DMS53 treated with DMSO at 0.1 percent for 48 hours (cell line): ENCODE measurements around the gene PRR22.

ENCODE experiments used
- DNase-seq: peaks from one replicate; lab custom pipeline; 2025; ENCODE audit not compliant: unreplicated experiment; lab: John Stamatoyannopoulos, UW

PRR22 gene

DNA sequence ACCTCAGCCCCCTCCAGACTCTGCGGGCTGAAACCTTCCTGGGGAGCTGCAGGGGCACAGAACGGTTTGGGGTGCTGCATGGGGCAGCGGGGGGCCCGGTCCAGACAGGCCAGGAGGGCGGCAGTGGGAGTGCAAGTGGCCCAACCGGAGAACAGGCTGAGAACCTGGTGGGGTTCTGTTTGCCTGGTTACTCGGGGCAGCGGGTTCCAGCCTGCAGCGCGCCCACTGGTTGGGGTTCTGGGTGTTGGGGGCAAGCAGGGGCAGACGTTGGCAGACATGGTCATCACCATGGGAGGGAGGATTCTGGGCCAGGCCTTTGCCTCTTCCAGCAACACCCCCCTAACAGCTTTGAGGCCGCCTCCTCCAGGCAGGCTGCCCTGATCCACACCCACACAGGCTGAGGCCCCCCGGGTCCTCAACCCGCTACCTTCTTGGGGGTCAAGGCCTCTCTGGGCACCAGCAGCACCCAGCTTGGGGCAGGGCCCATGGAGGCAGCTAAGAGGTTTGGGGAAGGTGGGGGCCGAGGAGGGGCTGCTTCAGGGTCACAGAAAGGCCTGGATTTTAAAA, at the start of gene PRR22:
PRR22 (minus strand) TSS at position 166 of the 567 bp plus-strand sequence; CDS start at position 80, 86 bp downstream.
- no peak for DNase-seq

DNA sequence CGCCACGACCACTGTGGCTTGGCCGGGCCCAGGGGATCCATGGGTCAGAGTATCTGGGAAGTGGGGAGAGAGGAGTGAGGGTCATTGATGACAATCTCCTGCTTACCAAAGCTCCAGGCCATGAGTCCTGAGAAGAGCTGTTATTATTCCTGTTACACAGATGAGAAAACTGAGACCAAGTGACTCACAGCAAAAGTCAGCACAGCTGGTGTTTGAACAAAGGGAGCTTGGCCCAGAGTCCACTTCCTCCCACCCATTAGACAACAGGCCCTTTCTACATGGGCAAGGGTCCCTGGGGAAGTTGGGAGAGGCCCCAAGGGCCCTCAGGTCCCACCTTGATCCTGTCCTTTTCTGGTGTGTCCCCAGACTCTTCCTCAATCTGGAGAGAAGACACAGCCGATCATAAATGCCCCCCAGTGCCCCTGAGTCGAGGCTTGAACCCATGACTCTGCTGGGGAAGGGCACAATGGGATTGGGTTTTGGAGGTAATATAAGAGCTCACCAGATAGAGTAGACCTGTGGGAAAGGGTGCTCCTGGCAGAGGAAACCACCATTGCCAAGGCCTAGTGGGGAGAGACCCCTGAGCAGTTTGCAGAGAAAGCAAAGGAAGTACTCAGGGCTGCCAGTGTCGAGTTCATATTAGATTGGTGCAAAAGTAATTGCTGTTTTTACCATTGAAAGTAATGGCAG, 48.1 kb upstream of the PRR22 start:
- no peak for DNase-seq

DNA sequence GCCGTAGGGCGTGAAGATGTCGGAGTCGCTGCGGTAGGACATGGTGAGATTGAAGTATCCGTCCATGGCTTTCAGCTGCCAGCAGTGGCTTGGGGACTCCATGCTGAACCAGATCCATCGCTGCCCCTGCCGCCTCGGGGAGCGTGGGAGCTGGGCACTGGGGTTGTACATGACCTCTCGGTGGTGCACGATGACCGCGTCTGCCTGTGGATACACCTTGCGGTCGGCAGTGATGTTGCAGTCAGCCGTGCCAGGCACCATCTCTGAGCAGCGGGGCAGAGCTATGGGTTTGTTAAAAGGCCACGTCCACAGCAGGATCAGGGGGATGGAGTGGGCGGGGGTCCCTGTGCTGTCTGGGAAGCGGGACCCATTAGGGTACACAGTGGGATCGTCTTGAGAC, 47.5 kb upstream of the PRR22 start:
- DNase-seq: no peak

DNA sequence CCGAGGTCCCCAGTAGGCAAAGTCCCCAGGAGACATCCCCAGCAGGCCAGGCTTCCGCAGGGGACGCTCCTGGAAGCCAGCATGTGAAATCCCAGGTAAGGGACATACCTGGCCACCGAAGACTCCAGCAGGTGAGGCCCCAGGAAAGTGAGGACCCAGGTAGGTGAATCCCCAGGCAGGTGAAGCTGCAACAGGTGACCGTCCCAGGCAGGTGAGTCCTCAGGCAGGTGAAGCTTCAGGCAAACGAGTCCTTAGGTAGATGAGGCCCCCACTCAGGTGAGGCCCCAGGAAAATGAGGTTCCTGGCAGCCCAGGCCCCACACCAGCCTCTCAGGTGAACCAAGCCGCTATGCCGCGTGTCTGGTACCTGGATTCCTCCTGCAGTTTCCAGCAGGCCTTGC, 46.6 kb upstream of the PRR22 start:
- no peak for DNase-seq

DNA sequence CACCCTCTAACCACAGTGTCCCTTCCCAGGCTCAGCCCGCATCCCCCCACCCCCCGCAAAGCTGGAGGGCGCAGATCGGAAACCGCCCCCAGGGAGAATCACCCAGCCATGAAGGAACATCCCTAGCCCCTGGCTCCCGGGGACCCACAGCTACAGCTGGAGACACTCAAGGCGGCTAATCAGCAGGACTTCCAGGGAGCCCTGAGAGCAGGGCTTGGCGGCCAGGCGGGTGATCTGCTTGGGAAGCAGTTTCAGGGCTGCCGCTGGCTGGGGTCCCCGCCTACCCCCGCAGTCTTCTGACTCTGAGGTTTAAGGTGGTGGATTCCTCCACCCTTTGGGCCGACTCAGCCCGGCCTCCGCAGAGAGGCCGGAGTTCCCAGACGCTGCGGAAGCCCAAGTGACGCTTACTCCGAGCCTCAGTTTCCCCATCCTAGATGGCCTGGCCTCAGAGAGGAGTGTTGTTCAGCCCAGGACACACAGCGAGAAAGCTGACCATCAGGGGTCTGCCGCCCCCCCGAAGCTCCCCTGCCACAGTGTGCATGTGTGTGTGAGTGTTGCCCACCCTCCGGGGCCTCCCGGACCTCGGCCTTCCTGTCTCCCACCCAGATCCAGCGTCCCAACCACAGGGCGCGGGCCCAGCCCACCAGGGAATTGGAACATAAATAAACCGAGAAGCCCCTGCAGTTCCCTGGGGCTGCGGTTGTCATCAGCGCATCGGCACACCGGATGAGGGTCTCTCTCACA, 45.2 kb upstream of the PRR22 start:
- no peak for DNase-seq

DNA sequence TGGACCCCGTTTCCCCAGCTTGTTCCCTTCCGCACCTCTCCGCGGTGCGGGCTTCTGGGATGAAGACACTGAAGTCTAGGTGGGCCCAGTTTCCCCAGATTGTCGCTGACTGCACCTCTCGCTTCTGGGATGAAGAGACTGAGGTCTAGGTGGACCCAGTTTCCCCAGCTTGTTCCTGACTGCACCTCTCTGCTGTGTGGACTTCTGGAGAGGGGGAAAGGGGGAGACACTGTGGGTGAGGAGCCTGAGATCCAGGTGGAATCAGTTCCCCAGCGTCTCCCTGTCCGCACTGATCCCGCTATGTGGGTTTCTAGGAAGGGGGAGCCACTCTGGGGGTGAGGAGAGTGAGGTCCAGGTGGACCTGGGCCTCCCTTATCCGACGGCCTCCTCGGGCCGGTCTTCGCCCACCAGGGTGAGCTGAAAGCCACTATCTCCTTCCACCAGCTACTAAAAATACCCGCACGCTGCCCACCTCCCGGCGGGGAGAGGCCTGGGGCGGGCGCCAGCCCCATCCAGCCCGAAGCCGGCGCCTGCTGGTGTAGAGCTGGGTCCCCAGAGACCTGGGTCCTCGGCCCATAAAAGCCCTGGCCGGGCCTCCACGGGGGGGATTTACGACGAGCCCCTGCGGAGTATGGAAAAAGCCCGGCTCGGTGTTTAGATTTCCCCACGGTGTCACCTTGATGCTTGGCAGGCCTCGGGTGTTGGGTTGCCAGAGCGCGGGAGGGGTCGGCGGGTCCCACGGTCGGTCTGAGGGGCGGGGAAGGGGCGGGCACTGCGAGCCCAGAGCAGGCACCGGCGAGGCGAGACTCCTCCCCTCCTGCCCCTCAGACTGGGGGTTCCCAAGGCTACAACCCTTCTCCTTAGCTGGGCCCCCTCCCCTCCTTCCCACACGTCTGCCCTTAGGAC, 44.4 kb upstream of the PRR22 start:
- no peak for DNase-seq

DNA sequence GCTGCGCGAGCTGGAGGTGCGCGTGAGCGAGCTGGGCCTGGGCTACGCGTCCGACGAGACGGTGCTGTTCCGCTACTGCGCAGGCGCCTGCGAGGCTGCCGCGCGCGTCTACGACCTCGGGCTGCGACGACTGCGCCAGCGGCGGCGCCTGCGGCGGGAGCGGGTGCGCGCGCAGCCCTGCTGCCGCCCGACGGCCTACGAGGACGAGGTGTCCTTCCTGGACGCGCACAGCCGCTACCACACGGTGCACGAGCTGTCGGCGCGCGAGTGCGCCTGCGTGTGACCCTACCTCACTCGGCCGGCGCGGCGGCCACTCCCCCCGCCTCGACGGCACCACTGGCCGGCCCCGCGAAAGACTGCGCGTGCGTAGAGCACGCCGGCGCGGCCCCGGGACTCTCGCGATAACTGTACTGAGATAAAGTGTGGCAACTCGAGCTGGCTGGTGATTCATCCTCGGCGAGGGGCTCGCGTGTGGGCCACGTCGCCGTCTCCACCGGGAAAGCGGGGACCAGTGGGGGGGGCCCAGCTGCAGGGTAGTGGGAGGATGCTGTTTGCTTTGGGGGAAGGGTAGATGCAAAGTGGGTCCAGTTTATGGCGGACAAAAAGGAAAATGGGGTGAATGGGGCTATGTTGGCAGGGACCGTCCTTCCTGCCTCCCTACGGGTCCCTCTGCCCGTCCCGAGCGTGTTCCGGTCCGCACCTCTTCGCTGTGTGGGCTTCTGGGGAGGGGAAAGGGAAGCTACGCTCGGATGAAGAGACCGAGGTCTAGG, 43.5 kb upstream of the PRR22 start:
- peak; percentile 80 for DNase-seq

DNA sequence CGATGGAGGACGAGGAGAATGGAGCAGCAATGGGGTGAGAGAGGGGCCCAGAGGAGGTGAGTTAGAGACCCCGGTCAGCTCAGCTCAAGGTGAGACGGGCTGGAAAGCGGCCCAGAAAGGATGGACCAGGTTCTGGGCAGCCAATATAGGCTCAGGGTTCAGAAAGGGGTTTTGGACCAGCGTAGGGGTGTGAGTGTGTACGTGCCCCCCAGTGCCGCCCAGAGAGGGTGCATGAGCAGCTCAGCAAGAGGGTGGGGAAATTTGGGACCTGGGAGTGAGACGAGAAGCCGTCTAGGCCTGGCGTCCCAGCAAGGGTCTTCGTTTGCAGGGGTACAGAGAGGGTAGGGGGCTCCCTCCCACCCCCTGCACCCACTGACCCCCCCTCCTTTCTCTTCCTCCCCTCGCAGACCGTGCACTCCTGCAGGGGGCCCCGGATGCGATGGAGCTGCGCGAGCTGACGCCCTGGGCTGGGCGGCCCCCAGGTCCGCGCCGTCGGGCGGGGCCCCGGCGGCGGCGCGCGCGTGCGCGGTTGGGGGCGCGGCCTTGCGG, 42.9 kb upstream of the PRR22 start:
- DNase-seq: no peak

DNA sequence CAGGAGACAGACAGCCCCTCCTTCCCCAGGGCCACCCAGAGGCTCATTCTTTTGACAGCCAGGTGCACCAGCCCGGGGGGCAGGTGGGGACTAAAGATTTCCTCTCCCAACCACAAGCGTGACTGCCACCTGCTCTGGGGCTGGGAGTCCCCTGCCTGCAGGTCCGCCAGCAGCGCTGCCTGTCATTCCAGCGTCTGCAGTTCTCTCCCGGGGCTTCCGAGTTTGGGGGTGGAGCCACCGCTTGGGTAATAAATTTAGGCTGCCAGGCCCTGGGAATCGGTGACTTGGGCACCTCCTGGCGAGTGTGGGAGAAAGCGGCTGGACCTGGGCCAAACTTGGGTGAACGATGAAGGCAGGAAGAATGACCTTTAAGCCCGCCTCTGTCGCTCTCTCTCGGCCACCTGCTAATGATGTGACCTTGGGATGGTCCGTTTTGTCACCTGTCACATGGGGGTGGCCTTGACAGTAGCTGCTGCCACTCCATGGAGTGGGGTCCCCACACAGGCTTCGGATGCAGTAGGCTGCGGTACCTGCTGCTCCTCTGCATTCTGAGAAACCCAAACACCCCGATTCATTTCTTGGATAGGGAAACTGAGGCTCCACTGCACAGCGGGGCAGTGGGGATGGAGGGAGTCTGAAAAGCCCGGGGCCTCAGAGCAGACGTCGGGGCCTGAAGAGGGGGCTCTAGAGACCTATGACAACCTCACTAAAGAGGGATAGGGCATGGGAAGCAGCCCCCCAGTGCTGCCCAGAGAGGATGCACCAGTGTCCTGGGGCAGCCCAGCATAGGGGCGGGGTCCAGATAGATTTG, 42.2 kb upstream of the PRR22 start:
- peak; percentile 89 for DNase-seq

DNA sequence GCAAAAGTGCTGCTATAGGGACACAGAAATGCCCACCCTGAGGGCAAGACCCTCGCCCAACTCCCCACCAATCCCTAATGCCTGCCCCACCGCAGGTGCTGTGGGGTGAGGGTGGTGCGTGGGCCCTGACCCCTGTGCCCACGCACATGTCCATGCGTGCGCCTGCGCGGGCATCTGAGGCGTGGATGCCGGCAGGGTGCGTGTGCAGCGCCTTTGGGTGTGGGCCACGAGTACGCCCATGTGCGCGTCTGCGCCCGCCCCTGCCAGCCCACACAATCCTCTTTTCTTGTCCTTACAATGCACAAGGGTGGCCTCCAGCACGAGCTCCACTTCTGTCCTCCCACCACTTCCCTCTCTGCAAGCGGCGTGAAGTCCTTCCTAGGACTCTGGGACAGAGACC, 40.6 kb upstream of the PRR22 start:
- no peak for DNase-seq

DNA sequence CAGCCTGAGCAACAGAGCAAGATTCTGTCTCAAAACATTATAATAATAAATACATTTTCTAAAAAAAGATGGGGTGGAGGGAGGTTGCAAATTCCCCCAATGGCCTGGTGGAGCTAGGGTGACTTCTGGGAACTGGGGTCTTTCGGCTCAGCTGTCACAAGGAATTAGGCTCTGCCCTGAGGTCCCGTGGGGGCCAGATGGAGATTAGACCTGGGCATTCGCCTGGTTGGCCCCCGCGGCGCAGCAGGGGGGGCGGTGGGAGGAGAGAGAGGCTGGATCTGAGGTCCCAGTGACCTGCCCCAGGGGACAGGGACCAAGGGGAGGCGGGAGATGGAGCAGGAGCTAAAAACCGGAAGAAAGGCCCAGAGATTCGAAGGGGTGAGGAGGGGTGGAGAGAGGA, 40.2 kb upstream of the PRR22 start:
- no peak for DNase-seq

DNA sequence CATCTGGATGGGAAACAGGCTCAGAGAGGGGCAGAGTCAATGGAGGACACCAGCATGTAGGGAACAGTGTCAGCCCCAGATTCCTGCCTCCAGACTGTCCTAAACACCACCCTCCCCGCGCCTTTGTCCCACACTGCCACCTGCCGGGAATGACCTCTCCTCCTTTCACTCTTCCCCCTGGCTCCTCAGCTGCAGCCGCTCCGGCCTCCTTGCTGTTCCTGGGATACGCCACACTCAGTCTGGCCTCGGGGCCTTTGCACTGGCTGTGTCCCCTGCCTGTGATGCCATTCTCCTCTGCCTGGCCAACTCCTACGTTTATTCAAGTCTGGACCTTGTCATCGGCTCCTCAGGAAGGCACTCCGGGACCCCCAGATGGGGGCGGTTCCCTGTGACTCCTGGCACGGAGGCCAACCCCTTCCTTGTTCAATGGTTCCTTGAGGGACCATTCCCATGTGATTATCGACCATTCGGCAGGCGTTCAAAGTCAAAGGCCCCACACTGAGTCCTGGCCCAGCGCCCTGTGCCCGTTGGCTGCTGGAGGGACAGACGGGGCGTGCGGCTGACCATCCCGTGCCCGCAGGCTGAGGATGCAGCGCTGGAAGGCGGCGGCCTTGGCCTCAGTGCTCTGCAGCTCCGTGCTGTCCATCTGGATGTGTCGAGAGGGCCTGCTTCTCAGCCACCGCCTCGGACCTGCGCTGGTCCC, 39.2 kb upstream of the PRR22 start:
- no peak for DNase-seq

DNA sequence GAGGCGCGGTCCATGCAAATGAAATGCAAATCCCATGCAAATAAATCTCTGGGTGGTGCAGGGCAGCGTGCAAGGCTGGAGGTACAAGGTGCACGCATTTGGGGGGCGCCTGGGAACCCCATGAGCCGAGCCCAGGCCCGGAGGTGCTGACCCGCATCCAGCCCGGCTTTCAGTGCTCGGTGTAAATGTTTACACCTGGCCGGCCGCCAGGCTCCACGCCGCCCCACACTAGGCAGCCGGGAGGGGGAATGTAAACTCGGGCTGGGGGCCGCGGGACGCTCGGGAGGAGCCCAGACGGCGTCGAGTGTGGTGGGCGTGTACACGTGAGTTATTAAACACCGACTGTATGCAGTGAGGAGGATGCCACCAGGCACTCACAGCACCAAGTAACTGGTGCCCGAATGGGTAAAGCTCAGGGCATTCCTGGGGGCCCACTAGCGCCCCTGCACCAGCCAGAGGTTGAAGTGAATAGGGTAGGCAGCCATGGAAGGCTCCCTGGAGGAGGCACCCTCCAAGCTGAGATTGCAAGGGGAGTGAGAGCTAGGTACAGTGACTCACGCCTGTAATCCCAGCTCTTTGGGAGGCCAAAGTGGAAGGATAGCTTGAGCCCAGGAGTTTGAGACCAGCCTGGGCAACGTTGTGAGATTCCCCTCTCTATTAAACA, 37.8 kb upstream of the PRR22 start:
- DNase-seq: no peak

DNA sequence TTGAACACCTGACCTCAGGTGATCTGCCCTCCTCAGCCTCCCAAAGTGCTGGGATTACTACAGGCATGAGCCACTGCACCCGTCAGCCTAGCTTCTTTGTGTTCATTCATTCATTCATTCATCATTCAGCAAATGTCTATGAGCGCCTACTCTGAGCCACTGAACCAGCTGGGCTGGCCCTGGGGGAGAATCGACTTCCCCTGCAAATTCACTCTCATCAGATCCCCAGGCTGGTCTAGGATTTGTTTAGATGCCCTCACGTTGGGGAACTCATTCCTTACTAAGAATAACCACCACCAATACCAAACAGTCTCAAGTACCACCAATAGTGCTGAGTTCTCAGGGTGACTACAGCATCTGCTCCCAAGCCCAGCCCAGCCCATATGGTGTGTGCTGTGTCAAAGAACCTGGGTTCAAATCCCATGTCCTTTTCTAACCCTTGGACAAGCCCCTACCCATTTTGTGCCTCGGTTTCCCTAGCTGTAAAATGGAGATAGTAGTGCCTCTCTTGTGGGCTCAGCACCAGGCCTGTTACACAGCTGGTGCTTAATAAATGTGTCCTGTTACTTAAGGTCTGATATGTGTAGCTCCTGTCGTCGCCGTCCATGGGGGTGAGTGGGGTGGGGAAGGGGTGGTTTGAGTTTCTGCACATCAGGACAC, 37.1 kb upstream of the PRR22 start:
- no peak for DNase-seq

DNA sequence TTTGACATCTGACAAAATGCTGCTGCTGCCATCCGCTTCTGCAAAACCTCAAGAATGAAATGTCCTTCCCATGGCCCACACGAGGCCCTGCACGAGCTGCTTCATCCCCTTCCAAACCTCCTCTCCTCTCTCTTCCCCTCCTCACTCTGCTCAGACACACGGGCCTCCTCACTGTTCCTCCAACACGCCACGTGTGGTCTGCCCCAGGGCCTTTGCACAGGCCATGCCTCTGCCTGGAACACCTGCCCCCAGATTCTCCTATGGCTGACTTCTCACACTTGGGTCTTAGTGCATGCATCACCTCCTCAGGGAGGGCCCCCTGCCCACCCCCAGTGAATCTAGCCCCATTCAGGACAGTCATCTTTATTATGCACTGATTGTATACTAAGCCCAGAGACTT, 36.2 kb upstream of the PRR22 start:
- no peak for DNase-seq

DNA sequence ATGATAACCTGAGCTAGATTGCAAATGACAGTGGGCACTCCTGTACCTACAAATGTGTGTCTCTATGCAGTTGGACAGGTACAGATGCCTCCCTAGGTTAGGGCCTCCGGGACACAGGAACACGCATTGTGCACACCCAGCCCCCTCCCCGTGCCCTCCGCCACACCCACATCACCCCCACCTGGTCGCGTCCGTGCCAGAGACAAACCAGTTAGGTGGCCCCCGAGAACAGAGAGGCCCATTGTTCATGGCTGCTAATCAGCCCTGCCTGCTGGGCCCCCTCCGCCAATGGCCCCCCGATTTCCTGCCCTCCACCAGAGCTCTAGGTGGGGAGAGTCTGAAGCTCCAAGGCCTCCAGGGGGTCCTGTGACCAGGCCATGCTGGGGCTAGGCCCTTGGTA, 34.0 kb upstream of the PRR22 start:
- no peak for DNase-seq

DNA sequence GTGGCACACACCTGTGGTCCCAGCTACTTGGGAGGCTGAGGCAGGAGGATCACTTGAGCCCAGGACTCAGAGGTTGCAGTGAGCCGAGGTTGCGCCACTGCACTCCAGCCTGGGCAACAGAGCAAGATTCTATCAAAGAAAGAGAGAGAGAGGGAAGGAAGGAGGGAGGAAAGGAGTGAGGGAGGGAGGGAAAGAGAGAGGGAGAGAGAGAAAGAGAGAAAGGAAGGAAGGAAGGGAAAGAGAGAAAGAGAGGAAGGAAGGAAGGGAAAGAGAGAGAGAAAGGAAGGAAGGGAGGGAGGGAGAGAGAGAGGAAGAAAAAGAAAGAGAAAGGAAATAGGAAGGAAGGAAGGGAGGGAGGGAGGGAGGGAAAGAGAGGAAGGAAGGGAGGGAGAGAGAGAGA, 32.7 kb upstream of the PRR22 start:
- no peak for DNase-seq

DNA sequence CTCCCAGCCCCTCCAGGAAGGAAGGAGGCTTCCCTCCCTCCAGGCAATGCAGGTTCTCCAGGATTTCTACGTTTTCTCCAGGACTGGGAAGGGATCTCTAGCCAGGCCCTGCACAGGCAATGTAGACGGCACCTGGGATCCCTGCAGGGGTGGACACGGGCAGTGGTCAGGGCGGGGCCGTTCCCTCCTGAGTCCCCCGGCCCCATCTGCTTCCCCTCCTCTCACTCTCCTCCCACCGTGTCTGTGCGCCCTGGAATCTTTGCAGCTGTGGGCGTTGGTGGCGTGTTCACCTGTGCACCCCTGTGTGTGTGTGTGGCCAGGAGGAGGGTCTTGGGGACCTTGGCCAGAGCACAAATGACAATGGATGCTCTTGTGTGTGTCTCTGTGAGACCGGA, 30.3 kb upstream of the PRR22 start:
- no peak for DNase-seq
